ENCODE data around the gene MAP3K14.

- peak in 1 of 6 experiments; percentile 10 for TF ChIP-seq CTCF (IDR thresholded peaks at IDR 0.05)
- TF ChIP-seq POLR2A (IDR thresholded peaks at IDR 0.05): no peak
Observed at GRCh38 chr17:45248132-45248957, 68.5 kb downstream of the MAP3K14 start.

All from esophagus squamous epithelium (tissue), 4 donors.